NB4 (cell line): ENCODE data around the gene INTS14.
"Not testable (repeated sequence)": the region's sequence is repeated elsewhere in the genome, so short reads cannot be mapped to it uniquely, and the experiment has no call there.

Source experiments
- DNase-seq: peaks from one replicate; pipeline ENCODE4 v3.0.0; 2010; ENCODE audit warnings: low read depth
- H3K4me3 ChIP-seq: one replicate; pipeline ENCODE4 v1.5.1; 2011; ENCODE audit warnings: mild to moderate bottlenecking, low read depth, low read length, moderate library complexity
- MYC ChIP-seq: IDR thresholded peaks from 2 replicates; pipeline ENCODE4 v1.6.1; 2011; ENCODE audit warnings: low read depth, low read length
- POLR2A ChIP-seq: IDR thresholded peaks from 2 replicates; pipeline ENCODE4 v1.6.1; 2011; ENCODE audit warnings: mild to moderate bottlenecking; ENCODE audit not compliant: insufficient read length; ENCODE audit errors: extremely low read depth
- TF ChIP-seq, protein P1 (sequence below): IDR thresholded peaks from one replicate; pipeline ENCODE4 v1.5.1; 2012; ENCODE audit warnings: low read depth, low read length
- TF ChIP-seq, protein P2 (sequence below): IDR thresholded peaks from 2 replicates; pipeline ENCODE4 v1.6.1; 2011; ENCODE audit warnings: low read depth, low read length

Gene INTS14

DNA sequence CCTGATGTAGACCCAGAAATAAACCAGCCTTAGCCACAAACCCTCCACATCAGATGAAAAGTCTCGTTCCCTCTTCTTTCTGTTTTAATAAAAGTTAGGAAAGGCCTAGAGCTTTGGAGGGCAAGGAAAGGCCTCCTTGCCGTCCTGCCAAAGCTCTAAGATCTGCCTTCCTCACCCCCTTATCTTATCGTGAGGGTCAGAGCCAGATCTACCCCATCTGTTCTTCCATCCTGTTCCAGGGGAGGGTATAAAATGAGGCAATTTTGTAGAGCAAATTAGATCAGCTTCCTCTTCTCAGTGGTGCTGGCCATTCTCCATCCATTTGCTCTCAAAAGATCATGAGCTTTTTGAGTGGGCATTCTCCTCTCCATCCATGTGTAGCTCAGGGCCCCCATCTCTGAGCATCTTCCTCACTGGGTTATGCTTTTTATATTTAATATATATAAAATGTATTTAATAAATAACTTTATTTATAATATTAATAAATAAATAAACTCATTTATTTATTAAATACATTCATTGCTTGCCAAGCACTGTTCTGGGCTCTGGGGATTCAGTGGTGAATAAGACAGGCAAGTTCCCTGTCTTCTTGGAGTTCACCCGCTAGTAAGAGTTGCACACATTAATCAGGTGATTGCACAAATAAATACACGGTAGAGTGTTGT is 8.8 kb upstream of the INTS14 start:
- no peak overlapping the region for H3K4me3 ChIP-seq
- DNase-seq = no peak
- TF ChIP-seq MYC = no peak
- TF ChIP-seq, protein P1, sequence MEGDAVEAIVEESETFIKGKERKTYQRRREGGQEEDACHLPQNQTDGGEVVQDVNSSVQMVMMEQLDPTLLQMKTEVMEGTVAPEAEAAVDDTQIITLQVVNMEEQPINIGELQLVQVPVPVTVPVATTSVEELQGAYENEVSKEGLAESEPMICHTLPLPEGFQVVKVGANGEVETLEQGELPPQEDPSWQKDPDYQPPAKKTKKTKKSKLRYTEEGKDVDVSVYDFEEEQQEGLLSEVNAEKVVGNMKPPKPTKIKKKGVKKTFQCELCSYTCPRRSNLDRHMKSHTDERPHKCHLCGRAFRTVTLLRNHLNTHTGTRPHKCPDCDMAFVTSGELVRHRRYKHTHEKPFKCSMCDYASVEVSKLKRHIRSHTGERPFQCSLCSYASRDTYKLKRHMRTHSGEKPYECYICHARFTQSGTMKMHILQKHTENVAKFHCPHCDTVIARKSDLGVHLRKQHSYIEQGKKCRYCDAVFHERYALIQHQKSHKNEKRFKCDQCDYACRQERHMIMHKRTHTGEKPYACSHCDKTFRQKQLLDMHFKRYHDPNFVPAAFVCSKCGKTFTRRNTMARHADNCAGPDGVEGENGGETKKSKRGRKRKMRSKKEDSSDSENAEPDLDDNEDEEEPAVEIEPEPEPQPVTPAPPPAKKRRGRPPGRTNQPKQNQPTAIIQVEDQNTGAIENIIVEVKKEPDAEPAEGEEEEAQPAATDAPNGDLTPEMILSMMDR = no peak
- TF ChIP-seq, protein P2, sequence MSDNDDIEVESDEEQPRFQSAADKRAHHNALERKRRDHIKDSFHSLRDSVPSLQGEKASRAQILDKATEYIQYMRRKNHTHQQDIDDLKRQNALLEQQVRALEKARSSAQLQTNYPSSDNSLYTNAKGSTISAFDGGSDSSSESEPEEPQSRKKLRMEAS = no peak

DNA sequence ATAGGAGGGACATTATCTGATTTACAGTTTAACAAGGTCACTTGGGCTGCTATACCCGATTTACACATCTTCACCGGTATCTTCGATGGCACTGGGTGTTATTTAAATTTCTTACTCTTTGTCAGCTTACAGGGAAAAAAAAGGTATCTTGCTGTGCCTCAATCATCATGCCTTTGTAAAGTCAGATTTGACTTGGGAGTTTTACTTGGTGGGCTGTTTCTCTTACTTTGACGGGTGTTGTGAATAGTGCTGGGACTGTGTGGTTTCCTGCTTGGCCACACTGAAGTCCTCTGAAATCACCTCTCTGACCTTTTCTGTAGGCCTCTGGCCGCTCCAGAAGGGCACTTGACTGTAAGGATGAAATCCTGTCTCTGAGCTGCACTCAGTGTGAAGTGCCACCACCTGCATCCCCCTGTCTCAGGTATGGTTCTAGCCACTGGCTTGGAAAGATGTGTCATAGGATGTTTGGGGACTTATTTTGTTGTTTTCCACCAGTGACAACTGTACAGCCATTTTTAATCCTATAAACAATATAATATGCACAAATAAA is 7.7 kb upstream of the INTS14 start:
- TF ChIP-seq POLR2A (no peak), MYC (no peak)
- TF ChIP-seq, protein P2 = no peak
- TF ChIP-seq, protein P1 = no peak
- H3K4me3 ChIP-seq = no peak overlapping the region
- DNase-seq = no peak

GRCh38 chr15:65615887-65616286 is 5.0 kb upstream of the INTS14 start:
- H3K4me3 ChIP-seq, DNase-seq: not testable (repeated sequence)

GRCh38 chr15:65612949-65613744 is 2.2 kb upstream of the INTS14 start:
- DNase-seq = peak; percentile 65
- TF ChIP-seq POLR2A (no peak), MYC (no peak)
- TF ChIP-seq, protein P2 = no peak
- TF ChIP-seq, protein P1 = no peak
- no peak overlapping the region for H3K4me3 ChIP-seq

GRCh38 chr15:65612616-65612946 is 1.6 kb upstream of the INTS14 start:
- H3K4me3 ChIP-seq = no peak overlapping the region
- TF ChIP-seq POLR2A (no peak), MYC (no peak)
- TF ChIP-seq, protein P1 = no peak
- TF ChIP-seq, protein P2 = no peak
- DNase-seq = no peak

DNA sequence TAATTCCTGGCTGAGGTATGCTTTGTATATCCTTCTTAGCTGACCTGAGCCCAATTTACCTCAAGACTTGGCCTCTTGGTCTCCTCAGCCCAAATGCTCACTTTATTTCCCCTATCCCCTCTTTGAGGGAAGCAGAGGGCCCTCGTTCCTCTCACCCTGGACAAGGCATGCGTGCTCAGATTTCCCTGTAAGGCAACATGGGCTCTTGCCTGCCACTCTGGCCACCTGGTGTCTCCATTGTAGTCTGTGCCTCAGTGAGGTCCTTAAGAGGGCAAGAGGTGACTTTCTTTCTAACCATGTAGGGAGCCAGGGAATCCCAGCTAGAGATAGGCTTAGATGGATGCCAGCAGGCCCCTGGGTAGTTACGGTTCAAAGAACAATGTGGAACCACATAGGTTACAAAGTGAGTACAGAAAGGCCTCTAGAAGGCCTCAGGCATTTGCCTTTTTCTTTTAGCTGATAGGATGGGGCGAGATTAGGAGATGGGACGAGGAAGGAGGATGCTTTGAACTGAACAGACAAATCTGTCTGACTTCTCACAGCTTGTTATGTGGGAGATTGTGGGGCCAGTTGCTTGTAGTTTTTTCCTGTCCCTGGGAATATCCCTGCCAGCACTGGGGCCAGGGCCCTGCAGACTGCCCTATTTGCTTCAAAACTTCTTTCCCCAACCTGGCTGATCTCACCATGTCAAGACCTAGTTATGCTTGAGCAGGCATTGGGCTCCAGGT is 1.1 kb upstream of the INTS14 start:
- no peak for DNase-seq
- TF ChIP-seq, protein P2 = no peak
- TF ChIP-seq, protein P1 = no peak
- no peak for TF ChIP-seq POLR2A
- TF ChIP-seq MYC = no peak
- H3K4me3 ChIP-seq = peak overlapping the region; percentile 69
